ENCODE results near the gene MN1.

Gene MN1

DNA sequence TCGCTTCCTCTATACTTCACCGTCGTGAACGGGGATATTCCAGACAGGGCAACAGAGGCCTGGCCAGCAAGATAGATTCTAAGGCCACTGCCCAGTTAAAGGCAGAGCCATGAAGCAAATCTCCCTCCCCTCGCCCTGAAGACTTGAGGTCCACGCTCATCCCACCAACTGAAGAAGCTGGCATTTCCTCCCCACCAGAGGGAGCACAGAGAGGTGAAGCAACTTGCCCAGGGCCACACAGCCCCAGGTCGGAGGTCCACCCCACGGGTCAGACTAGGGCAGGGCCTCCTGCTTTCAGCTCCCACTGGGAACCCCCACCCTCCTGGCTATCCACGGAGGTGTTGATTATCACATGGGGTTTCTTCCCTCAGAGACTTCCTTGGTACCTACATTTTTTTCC lies 27.4 kb downstream of the MN1 start:
- DNase-seq (ENCODE audit: extremely low read depth, low read depth): no peak
- TF ChIP-seq, protein P1, sequence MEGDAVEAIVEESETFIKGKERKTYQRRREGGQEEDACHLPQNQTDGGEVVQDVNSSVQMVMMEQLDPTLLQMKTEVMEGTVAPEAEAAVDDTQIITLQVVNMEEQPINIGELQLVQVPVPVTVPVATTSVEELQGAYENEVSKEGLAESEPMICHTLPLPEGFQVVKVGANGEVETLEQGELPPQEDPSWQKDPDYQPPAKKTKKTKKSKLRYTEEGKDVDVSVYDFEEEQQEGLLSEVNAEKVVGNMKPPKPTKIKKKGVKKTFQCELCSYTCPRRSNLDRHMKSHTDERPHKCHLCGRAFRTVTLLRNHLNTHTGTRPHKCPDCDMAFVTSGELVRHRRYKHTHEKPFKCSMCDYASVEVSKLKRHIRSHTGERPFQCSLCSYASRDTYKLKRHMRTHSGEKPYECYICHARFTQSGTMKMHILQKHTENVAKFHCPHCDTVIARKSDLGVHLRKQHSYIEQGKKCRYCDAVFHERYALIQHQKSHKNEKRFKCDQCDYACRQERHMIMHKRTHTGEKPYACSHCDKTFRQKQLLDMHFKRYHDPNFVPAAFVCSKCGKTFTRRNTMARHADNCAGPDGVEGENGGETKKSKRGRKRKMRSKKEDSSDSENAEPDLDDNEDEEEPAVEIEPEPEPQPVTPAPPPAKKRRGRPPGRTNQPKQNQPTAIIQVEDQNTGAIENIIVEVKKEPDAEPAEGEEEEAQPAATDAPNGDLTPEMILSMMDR (IDR thresholded peaks at IDR 0.05; ENCODE audit: low read depth, low read length): no peak

DNA sequence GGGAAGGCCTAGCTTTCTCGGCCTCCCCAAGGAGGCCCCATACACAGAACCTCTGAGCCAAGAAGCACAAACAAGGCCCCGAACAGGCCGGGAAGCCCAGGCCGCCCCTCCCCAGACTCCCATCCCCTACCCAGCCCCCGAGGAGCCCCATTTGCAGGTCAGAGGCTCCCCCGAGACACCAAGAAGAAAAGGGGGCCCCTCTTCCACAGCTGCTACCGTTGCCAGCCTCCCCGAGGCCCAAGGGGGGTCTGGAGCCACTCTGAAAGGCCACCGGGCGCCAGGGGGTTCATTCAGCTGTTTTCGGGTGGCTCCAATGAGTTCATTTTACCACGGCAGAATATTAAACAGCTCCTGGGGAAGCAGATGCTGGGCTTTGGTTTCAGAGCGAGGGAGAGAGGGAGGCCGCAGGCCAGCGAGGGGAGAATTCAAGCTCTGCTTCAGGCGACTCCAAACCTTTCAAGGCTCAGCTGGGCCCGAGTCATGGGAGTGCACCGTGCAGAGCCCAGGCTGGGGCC lies 28.5 kb downstream of the MN1 start:
- TF ChIP-seq, protein P1 (IDR thresholded peaks at IDR 0.05; ENCODE audit: low read depth, low read length): no peak
- DNase-seq (ENCODE audit: extremely low read depth, low read depth): no peak

- TF ChIP-seq, protein P1 (IDR thresholded peaks at IDR 0.05; ENCODE audit: low read depth, low read length): no peak
- no peak for DNase-seq (ENCODE audit: extremely low read depth, low read depth)
Measured at GRCh38 chr22:27772081-27772983, 29.2 kb downstream of the MN1 start.

- DNase-seq (ENCODE audit: extremely low read depth, low read depth): no peak
- TF ChIP-seq, protein P1 (IDR thresholded peaks at IDR 0.05; ENCODE audit: low read depth, low read length): no peak
Measured at GRCh38 chr22:27771637-27772036, 29.9 kb downstream of the MN1 start.

- no peak for DNase-seq (ENCODE audit: extremely low read depth, low read depth)
- TF ChIP-seq, protein P1 (IDR thresholded peaks at IDR 0.05; ENCODE audit: low read depth, low read length): no peak
Measured at GRCh38 chr22:27769012-27769411, 32.5 kb downstream of the MN1 start.

GRCh38 chr22:27768027-27768653 lies 33.4 kb downstream of the MN1 start:
- DNase-seq (ENCODE audit: extremely low read depth, low read depth): no peak
- TF ChIP-seq, protein P1 (IDR thresholded peaks at IDR 0.05; ENCODE audit: low read depth, low read length): no peak

- DNase-seq (ENCODE audit: extremely low read depth, low read depth): no peak
- TF ChIP-seq, protein P1 (IDR thresholded peaks at IDR 0.05; ENCODE audit: low read depth, low read length): no peak
Measured at GRCh38 chr22:27766679-27767078, 34.9 kb downstream of the MN1 start.
